Stimulated activated CD4-positive, alpha-beta T cell treated with anti-CD3 and anti-CD28 coated beads, Interleukin-12 subunit alpha, Interleukin-12 subunit beta, amount 100 ng/mL, for 24 hours (primary cell): ENCODE measurements around the gene MPPE1.

Source experiments
- DNase-seq, 2 experiments: peaks; one replicate each; pipeline ENCODE4 v3.0.0-alpha.2; 2020; ENCODE audit warnings: low read depth in 2 of 2

MPPE1 gene

GRCh38 chr18:11884396-11885030 is 23.6 kb downstream of the MPPE1 start:
- no peak for DNase-seq

GRCh38 chr18:11883153-11883552 is 25.0 kb downstream of the MPPE1 start:
- no peak for DNase-seq

- no peak for DNase-seq
Observed at GRCh38 chr18:11882636-11883035, 25.5 kb downstream of the MPPE1 start.

DNA sequence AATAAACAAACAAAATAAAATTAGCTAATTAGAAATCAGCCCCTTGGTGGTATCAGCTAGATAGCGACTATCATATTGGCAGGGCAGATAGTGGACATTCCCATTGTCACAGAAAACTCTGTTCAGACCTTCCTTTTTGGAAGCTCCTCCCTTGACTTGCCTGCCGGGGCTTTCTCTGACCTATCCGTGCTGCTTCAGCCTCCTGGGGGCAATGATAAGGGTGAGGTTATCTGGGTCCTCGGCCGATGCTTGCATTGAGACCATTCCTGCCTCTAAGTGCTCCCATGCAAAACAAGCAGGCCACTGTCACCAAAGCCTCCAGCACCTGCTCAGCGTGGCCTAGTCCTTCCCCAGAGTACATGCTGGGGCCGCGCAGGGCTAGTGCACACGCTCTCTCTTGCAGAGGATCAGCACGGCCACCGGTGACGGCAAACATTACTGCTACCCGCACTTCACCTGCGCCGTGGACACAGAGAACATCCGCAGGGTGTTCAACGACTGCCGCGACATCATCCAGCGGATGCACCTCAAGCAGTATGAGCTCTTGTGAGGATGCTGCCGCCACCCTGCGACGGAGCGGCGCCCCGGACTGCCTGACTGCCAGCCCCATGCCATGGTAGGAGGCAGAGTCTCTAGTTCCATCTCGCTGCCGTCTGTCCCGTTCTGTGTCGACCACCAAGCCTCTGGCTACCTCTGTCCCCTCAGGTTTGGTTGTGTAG is 27.4 kb downstream of the MPPE1 start:
- no peak for DNase-seq

- no peak for DNase-seq
Observed at GRCh38 chr18:11877497-11878135, 30.5 kb downstream of the MPPE1 start.

GRCh38 chr18:11874676-11875075 is 33.4 kb downstream of the MPPE1 start:
- DNase-seq = no peak

- DNase-seq = no peak
Observed at GRCh38 chr18:11873670-11874340, 34.3 kb downstream of the MPPE1 start.

- no peak for DNase-seq
Observed at GRCh38 chr18:11872479-11873136, 35.5 kb downstream of the MPPE1 start.

DNA sequence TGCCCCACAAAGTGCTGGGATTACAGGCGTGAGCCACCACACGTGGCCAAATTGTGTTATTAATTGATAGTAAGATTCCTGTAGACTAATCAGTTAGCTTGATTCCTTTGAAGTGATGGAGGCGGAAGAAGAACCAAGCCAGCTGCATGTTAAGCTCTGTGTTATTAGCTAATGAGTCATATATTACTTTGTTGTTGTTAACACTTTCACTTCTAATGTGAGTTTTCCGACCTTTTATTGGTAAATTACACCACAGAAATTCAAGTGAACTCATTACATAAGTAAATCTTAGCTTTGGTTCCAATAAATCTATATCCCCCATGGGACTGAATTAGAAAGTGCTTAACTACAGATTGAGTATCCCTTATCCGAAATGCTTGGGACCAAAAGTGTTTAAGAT is 36.6 kb downstream of the MPPE1 start:
- no peak for DNase-seq

- no peak for DNase-seq
Observed at GRCh38 chr18:11868230-11868629, 39.9 kb downstream of the MPPE1 start.

DNA sequence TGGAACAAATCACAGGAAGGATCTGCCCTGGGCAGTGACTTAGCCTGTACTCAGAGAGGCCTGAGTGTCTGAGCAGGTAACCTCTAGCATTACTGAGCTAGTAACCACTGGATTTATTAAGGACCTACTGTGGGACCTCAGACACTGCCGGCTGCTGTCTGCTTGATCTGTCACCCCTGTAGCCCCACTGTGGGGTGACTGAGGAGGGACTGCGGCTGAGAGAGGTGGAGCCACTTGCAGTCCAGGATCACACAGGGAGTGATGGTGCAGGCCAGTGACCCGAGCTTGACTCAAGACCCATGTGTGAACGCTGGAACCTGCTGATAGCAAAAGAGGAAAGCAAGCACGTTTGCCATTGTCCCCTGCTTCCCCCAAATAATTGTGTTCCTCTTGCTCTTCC is 41.4 kb downstream of the MPPE1 start:
- no peak for DNase-seq

- no peak for DNase-seq
Observed at GRCh38 chr18:11866329-11866728, 41.8 kb downstream of the MPPE1 start.

DNA sequence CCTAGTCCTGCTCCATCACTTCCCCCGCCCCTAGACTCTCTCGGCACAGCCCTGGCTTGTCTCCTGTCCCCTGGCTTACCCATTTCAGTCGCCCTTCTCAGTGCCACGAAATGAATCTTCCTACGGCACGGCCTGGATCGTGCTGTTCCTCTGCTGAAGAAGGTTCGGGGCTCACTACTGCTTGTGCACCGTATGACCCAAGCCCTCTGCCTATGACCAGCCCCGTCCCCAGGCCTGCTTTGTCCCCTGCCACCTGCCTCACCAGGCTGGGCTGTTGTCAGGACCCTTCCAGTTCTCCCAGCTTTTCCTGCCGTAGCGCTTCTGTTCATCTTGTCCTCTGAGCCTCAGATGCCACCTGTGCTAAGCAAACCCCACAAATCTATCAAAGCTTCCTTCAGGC is 43.0 kb downstream of the MPPE1 start:
- DNase-seq = no peak

- no peak for DNase-seq
Observed at GRCh38 chr18:11864471-11864870, 43.6 kb downstream of the MPPE1 start.

DNA sequence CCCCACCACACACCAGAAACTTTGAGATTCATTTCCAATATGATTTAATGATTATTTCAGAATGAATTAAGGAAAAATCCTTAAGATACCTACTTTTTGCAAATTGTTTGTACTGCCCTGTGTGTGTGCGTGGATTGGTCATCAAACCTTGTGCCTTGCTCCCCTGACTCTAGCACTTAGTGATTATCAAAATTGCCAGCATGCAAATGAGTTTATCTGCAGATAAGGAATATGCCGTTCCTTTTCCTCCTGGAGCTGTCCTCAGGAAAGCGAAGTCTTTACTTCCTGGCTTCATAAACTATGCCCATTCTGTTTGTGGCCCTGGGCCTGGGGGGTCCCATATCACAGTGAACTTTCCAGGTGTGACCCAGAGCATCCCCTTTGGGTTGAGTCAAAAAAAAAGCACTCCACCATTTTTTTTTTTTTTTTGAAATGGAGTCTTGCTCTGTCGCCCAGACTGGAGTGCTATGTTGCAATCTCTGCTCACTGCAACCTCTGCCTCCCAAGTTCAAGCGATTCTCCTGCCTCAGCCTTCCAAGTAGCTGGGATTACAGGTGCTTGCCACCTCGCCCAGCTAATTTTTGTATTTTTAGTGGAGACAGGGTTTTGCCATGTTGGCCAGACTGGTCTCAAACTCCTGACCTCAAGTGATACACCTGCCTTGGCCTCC is 45.5 kb downstream of the MPPE1 start:
- DNase-seq = no peak

DNA sequence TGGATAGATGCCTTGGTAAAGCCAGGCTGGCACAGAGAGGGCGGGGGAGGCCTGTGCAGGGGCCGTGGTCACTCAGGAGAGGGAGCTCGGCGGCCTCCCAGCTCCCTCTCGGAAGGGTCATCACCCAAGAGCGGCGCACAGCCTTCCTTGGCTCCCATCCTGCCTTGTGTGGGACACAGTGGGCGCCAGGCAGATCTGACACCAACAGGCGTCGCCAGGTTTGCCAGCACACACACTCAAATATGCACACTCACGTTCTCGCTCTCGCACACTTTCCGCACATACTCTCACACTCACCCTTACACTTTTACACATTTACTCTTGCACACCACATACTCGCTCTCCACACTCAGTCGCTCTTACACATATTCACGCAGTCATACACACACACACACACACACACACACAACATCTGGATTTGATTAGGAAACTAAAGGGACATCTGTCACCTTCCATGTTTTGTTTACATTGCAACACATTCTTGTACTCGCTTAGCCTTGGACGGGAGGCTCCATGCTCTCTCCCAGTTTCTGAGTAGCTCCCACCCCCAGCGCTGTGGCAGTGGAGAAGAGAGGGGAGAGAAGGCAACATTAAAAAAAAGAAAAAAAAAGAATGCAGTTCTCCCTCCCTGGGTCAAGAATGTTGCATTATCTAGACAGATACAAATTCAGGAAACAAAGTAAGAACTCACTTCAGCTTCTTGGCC is 46.4 kb downstream of the MPPE1 start:
- DNase-seq = no peak

DNA sequence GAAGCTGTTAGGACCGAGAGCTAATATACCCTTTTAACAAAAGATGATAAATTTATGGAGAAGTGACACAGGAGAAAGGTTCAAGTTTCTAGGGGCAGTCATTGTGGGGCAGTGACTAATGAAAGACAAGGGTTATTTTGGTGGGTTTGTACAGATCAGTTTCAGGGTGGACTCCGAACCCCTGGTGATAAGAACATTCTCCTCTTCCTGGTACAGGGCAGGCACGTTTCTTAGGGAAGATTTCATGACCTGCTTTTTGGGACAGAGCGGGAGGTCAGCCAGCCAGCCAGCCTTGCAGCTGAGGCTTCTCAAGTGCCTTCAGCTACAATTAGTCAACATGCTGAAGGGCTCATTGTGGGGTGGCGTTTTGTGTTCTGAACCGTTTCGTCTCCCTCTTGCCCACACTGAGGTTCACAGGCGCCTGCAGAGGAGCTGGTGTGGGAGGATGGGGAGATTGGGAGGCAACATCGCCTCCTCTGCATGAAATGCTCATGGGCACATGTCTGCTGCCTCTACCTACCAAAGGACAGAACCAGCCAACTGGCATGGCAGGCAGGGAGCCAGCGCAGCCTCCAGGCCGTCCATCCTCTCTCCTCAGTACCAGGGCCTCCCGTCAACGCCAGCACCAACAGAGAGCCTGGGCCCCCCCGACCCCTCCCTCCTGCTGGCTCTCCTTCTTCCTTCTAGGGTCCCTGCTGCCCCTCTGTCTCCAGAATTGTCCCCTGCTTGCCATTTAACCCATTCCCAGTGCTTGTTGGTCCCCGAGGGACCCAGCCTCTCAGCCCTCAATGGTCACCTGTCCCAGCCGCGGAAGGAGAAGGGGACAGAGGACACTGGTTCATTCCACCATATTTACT is 47.3 kb downstream of the MPPE1 start:
- no peak for DNase-seq

- no peak for DNase-seq
Observed at GRCh38 chr18:11859903-11860407, 48.2 kb downstream of the MPPE1 start.

GRCh38 chr18:11859282-11859830 is 48.8 kb downstream of the MPPE1 start:
- DNase-seq = no peak
